ENCODE results near the gene STAT3. TPM values are rescaled to one million over a fixed set of nuclear protein-coding genes. Genes with fewer than 3 reads are reported as not detected.

Gene STAT3
- total RNA-seq, 1 experiment from 2014 or later: 115 TPM

DNA sequence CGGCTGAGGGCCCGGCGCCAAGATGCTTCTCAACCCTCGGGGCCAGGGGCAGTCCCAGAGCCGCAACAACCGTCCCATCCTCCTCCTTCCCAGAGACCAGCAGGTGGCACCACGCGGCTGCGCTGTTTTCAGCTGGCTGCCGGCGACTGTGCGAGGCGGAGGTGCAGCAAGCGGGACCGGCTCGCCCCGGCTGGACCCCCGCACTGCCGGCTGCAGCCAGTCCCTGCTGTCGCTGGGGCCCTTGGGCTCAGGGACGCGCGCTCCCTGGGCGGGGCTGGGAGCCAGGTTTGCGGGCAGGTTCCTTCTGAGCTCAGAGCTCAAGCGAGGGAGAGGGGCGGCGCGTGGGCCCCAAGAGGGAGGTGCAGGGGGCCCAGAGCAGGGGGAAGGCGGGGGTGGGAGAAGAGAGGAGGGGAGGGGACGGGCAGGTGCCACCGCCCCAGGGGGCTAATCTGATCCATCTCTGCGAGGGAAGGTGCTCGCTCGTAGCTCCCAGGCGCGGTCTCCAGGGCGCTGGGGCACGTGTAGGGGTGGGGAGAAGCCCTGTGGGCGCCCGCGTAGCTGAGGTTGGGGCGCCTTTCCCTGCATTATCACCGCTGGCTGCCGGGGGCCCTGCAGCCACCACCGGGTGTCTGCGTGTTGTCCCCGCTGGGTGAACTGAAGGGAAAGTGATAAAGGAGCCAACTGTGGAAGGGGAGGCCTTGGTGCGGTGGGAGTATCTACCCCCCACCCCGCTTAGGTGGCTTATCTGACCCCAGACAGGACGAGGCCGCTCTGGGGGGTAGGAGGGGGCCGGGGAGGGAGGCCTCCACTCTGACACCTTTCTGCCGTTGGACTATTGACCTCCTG is 75.7 kb downstream of the STAT3 start:
- Mint-ChIP-seq H3K4me1 (ENCODE audit: insufficient read depth, unreplicated experiment) (no peaks in the 10 kb centered on the region), H3K27me3 (ENCODE audit: insufficient read depth, unreplicated experiment) (no peaks in the 10 kb centered on the region), H3K27ac (ENCODE audit: low read depth, unreplicated experiment) (no peak overlapping the region), H3K9me3 (ENCODE audit: unreplicated experiment) (no peaks in the 10 kb centered on the region), H3K4me3 (ENCODE audit: unreplicated experiment) (no peak overlapping the region), H3K36me3 (ENCODE audit: insufficient read depth, unreplicated experiment) (peaks cover 77% of the 10 kb centered on the region)
- TF ChIP-seq, protein P1, sequence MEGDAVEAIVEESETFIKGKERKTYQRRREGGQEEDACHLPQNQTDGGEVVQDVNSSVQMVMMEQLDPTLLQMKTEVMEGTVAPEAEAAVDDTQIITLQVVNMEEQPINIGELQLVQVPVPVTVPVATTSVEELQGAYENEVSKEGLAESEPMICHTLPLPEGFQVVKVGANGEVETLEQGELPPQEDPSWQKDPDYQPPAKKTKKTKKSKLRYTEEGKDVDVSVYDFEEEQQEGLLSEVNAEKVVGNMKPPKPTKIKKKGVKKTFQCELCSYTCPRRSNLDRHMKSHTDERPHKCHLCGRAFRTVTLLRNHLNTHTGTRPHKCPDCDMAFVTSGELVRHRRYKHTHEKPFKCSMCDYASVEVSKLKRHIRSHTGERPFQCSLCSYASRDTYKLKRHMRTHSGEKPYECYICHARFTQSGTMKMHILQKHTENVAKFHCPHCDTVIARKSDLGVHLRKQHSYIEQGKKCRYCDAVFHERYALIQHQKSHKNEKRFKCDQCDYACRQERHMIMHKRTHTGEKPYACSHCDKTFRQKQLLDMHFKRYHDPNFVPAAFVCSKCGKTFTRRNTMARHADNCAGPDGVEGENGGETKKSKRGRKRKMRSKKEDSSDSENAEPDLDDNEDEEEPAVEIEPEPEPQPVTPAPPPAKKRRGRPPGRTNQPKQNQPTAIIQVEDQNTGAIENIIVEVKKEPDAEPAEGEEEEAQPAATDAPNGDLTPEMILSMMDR (IDR thresholded peaks at IDR 0.05; ENCODE audit: unreplicated experiment): peak; percentile 42
- CTCF ChIA-PET: interaction anchor here (0.6 to 2.5 kb wide), 6 partner anchors 10 to 898 kb away, joined by 3 to 7 read pairs (median 3); no protein-coding TSS in a partner anchor
- POLR2A ChIA-PET: interaction anchor here (0.7 to 1.2 kb wide), 4 partner anchors 13 to 326 kb away, joined by 3 read pairs; no protein-coding TSS in a partner anchor
- intact Hi-C loops (cut with micrococcal nuclease): no loop called here
- DNase-seq (ENCODE audit: unreplicated experiment): peak; percentile 58
- BruUV-seq (replicated peaks): no TSS peak

DNA sequence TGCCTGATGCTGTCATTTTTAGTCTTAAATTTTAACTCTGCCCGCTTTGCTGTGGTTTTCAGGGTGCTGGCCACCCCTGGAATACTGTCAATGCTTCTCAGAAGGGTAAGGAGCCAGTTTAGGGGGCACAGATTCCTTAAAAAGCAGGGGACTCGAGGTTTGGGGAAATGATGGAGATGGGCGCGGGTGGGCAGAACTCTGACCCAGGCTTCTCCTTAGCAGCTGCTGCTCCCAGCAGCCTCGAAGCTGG is 76.3 kb downstream of the STAT3 start:
- Mint-ChIP-seq H3K27me3 (ENCODE audit: insufficient read depth, unreplicated experiment) (no peaks in the 10 kb centered on the region), H3K9me3 (ENCODE audit: unreplicated experiment) (no peaks in the 10 kb centered on the region), H3K4me1 (ENCODE audit: insufficient read depth, unreplicated experiment) (no peaks in the 10 kb centered on the region), H3K4me3 (ENCODE audit: unreplicated experiment) (no peak overlapping the region), H3K36me3 (ENCODE audit: insufficient read depth, unreplicated experiment) (peaks cover 72% of the 10 kb centered on the region), H3K27ac (ENCODE audit: low read depth, unreplicated experiment) (no peak overlapping the region)
- ChIA-PET POLR2A (interaction anchor here (0.9 to 1.2 kb wide), 2 partner anchors 13 to 17 kb away, joined by 3 read pairs; no protein-coding TSS in a partner anchor), CTCF (interaction anchor here (0.7 to 2.5 kb wide), 3 partner anchors 10 to 207 kb away, joined by 3 to 7 read pairs (median 6); no protein-coding TSS in a partner anchor)
- no TSS peak for BruUV-seq (replicated peaks)
- DNase-seq (ENCODE audit: unreplicated experiment): no peak
- TF ChIP-seq, protein P1 (IDR thresholded peaks at IDR 0.05; ENCODE audit: unreplicated experiment): no peak
- intact Hi-C loops (cut with micrococcal nuclease): no loop called here

DNA sequence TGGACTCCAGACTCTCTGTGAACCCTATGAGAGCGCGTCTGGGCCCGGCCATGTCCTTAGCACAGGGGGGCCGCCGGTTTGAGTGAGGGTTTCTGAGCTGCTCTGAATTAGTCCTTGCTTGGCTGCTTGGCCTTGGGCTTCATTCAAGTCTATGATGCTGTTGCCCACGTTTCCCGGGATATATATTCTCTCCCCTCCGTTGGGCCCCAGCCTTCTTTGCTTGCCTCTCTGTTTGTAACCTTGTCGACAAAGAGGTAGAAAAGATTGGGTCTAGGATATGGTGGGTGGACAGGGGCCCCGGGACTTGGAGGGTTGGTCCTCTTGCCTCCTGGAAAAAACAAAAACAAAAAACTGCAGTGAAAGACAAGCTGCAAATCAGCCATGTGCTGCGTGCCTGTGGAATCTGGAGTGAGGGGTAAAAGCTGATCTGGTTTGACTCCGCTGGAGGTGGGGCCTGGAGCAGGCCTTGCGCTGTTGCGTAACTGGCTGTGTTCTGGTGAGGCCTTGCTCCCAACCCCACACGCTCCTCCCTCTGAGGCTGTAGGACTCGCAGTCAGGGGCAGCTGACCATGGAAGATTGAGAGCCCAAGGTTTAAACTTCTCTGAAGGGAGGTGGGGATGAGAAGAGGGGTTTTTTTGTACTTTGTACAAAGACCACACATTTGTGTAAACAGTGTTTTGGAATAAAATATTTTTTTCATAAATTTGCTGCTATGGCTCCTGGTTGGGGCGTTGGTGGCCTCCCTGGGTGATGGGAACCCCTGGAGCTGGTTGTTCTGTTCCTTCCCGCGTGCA is 76.8 kb downstream of the STAT3 start:
- BruUV-seq (replicated peaks): no TSS peak
- ChIA-PET POLR2A (interaction anchor here (0.9 to 1.2 kb wide), 2 partner anchors 14 to 18 kb away, joined by 3 read pairs; no protein-coding TSS in a partner anchor), CTCF (interaction anchor here (1.3 to 2.5 kb wide), 4 partner anchors 11 to 208 kb away, joined by 5 to 7 read pairs (median 6); no protein-coding TSS in a partner anchor)
- Mint-ChIP-seq H3K27ac (ENCODE audit: low read depth, unreplicated experiment) (no peak overlapping the region), H3K9me3 (ENCODE audit: unreplicated experiment) (no peaks in the 10 kb centered on the region), H3K36me3 (ENCODE audit: insufficient read depth, unreplicated experiment) (peaks cover 67% of the 10 kb centered on the region), H3K4me1 (ENCODE audit: insufficient read depth, unreplicated experiment) (no peaks in the 10 kb centered on the region), H3K4me3 (ENCODE audit: unreplicated experiment) (no peak overlapping the region), H3K27me3 (ENCODE audit: insufficient read depth, unreplicated experiment) (no peaks in the 10 kb centered on the region)
- intact Hi-C loops (cut with micrococcal nuclease): no loop called here
- DNase-seq (ENCODE audit: unreplicated experiment): no peak
- TF ChIP-seq, protein P1 (IDR thresholded peaks at IDR 0.05; ENCODE audit: unreplicated experiment): no peak

DNA sequence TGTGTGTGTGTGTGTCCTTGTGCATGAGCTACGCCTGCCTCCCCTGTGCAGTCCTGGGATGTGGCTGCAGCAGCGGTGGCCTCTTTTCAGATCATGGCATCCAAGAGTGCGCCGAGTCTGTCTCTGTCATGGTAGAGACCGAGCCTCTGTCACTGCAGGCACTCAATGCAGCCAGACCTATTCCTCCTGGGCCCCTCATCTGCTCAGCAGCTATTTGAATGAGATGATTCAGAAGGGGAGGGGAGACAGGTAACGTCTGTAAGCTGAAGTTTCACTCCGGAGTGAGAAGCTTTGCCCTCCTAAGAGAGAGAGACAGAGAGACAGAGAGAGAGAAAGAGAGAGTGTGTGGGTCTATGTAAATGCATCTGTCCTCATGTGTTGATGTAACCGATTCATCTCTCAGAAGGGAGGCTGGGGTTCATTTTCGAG is 77.4 kb downstream of the STAT3 start:
- Mint-ChIP-seq H3K27me3 (ENCODE audit: insufficient read depth, unreplicated experiment) (no peaks in the 10 kb centered on the region), H3K9me3 (ENCODE audit: unreplicated experiment) (no peaks in the 10 kb centered on the region), H3K36me3 (ENCODE audit: insufficient read depth, unreplicated experiment) (peaks cover 64% of the 10 kb centered on the region), H3K4me3 (ENCODE audit: unreplicated experiment) (no peak overlapping the region), H3K27ac (ENCODE audit: low read depth, unreplicated experiment) (no peak overlapping the region), H3K4me1 (ENCODE audit: insufficient read depth, unreplicated experiment) (no peaks in the 10 kb centered on the region)
- no TSS peak for BruUV-seq (replicated peaks)
- DNase-seq (ENCODE audit: unreplicated experiment): no peak
- TF ChIP-seq, protein P1 (IDR thresholded peaks at IDR 0.05; ENCODE audit: unreplicated experiment): no peak
- CTCF ChIA-PET: interaction anchor here (1.9 kb wide), 2 partner anchors 12 to 207 kb away, joined by 5 to 6 read pairs; no protein-coding TSS in a partner anchor
- POLR2A ChIA-PET: no interaction called here
- intact Hi-C loops (cut with micrococcal nuclease): no loop called here

Data from MCF 10A (cell line).